ENCODE data around the gene ABTB2. TPM values are rescaled to one million over a fixed set of nuclear protein-coding genes. Genes with fewer than 3 reads are reported as not detected.

Gene ABTB2
- polyA plus RNA-seq, 3 donors from 2014 or later = 0.56 TPM; not detected in 2

- Mint-ChIP-seq H3K9me3 (no peaks in the 10 kb centered on the region), H3K27ac (no peak overlapping the region), H3K36me3 (peaks cover 0 to 3% (median 0%) of the 10 kb centered on the region in 3 donors), H3K4me1 (peaks cover 5 to 18% of the 10 kb centered on the region in 2 donors), H3K27me3 (ENCODE audit: low read depth in 3 of 3) (peaks cover 1 to 6% (median 2%) of the 10 kb centered on the region in 3 donors), H3K4me3 (no peak overlapping the region)
- DNase-seq = no peak
Observed at GRCh38 chr11:34344410-34344767, 13.4 kb downstream of the ABTB2 start.

- peaks cover 0 to 3% (median 0%) of the 10 kb centered on the region in 3 donors for H3K36me3 Mint-ChIP-seq
Observed at GRCh38 chr11:34343686-34344085, 14.1 kb downstream of the ABTB2 start.

GRCh38 chr11:34343153-34343552, 14.7 kb downstream of the ABTB2 start:
- Mint-ChIP-seq H3K4me3 (no peak overlapping the region), H3K4me1 (peaks cover 13 to 28% of the 10 kb centered on the region in 2 donors), H3K27ac (no peak overlapping the region), H3K9me3 (no peaks in the 10 kb centered on the region), H3K36me3 (peaks cover 0 to 3% (median 0%) of the 10 kb centered on the region in 3 donors), H3K27me3 (ENCODE audit: low read depth in 3 of 3) (peaks cover 1 to 5% (median 2%) of the 10 kb centered on the region in 3 donors)
- DNase-seq = no peak

More at GRCh38 chr11:34343686-34344085, 14.1 kb downstream of the ABTB2 start:
- Mint-ChIP-seq H3K27me3 (ENCODE audit: low read depth in 3 of 3) (peaks cover 1 to 6% (median 2%) of the 10 kb centered on the region in 3 donors), H3K4me3 (no peak overlapping the region), H3K4me1 (peaks cover 12 to 25% of the 10 kb centered on the region in 2 donors), H3K9me3 (no peaks in the 10 kb centered on the region), H3K27ac (no peak overlapping the region)
- DNase-seq = no peak

GRCh38 chr11:34341931-34342533, 15.8 kb downstream of the ABTB2 start:
- Mint-ChIP-seq H3K27me3 (ENCODE audit: low read depth in 3 of 3) (peaks cover 1 to 2% (median 2%) of the 10 kb centered on the region in 3 donors), H3K4me3 (no peak overlapping the region), H3K9me3 (no peaks in the 10 kb centered on the region), H3K27ac (no peak overlapping the region), H3K4me1 (peaks cover 17 to 28% of the 10 kb centered on the region in 2 donors), H3K36me3 (peaks cover 0 to 3% (median 0%) of the 10 kb centered on the region in 3 donors)
- DNase-seq = no peak

GRCh38 chr11:34341096-34341495, 16.7 kb downstream of the ABTB2 start:
- Mint-ChIP-seq H3K4me1 (peaks cover 17 to 28% of the 10 kb centered on the region in 2 donors), H3K4me3 (no peak overlapping the region), H3K27ac (no peak overlapping the region), H3K36me3 (peaks cover 0 to 3% (median 0%) of the 10 kb centered on the region in 3 donors), H3K27me3 (ENCODE audit: low read depth in 3 of 3) (peaks cover 1 to 2% (median 2%) of the 10 kb centered on the region in 3 donors), H3K9me3 (no peaks in the 10 kb centered on the region)
- DNase-seq = no peak

GRCh38 chr11:34340653-34341052, 17.2 kb downstream of the ABTB2 start:
- Mint-ChIP-seq H3K36me3 (peaks cover 0 to 3% (median 0%) of the 10 kb centered on the region in 3 donors), H3K9me3 (no peaks in the 10 kb centered on the region), H3K27ac (no peak overlapping the region), H3K27me3 (ENCODE audit: low read depth in 3 of 3) (peaks cover 1 to 2% (median 2%) of the 10 kb centered on the region in 3 donors), H3K4me1 (peaks cover 17 to 28% of the 10 kb centered on the region in 2 donors), H3K4me3 (no peak overlapping the region)
- DNase-seq = no peak

- H3K9me3 Mint-ChIP-seq = no peaks in the 10 kb centered on the region
- H3K36me3 Mint-ChIP-seq = peaks cover 0 to 3% (median 0%) of the 10 kb centered on the region in 3 donors
- H3K27ac Mint-ChIP-seq = peak overlapping the region in 4 of 6 donors; percentile 37 to 57 (median 48)
- DNase-seq = peak; percentile 43 to 57 (median 52)
- peaks cover 1 to 2% (median 2%) of the 10 kb centered on the region in 3 donors for H3K27me3 Mint-ChIP-seq (ENCODE audit: low read depth in 3 of 3)
- H3K4me1 Mint-ChIP-seq = peaks cover 17 to 21% of the 10 kb centered on the region in 2 donors
- H3K4me3 Mint-ChIP-seq = peak overlapping the region; percentile 32 to 80 (median 43)
Observed at GRCh38 chr11:34339149-34340064, 18.4 kb downstream of the ABTB2 start.

GRCh38 chr11:34337016-34337415, 20.8 kb downstream of the ABTB2 start:
- Mint-ChIP-seq H3K27ac (no peak overlapping the region), H3K9me3 (no peaks in the 10 kb centered on the region), H3K4me3 (no peak overlapping the region), H3K27me3 (ENCODE audit: low read depth in 3 of 3) (peaks cover 1 to 4% (median 2%) of the 10 kb centered on the region in 3 donors), H3K36me3 (peaks cover 0 to 3% (median 0%) of the 10 kb centered on the region in 3 donors), H3K4me1 (peaks cover 17 to 21% of the 10 kb centered on the region in 2 donors)
- no peak for DNase-seq

GRCh38 chr11:34335801-34336200, 22.0 kb downstream of the ABTB2 start:
- Mint-ChIP-seq H3K4me1 (peaks cover 17 to 21% of the 10 kb centered on the region in 2 donors), H3K27ac (no peak overlapping the region), H3K4me3 (no peak overlapping the region), H3K9me3 (no peaks in the 10 kb centered on the region), H3K27me3 (ENCODE audit: low read depth in 3 of 3) (peaks cover 1 to 4% (median 2%) of the 10 kb centered on the region in 3 donors), H3K36me3 (no peaks in the 10 kb centered on the region)
- no peak for DNase-seq

- peaks cover 17 to 19% of the 10 kb centered on the region in 2 donors for H3K4me1 Mint-ChIP-seq
- H3K27ac Mint-ChIP-seq = no peak overlapping the region
- H3K4me3 Mint-ChIP-seq = no peak overlapping the region
- no peak for DNase-seq
- peaks cover 1 to 4% (median 2%) of the 10 kb centered on the region in 3 donors for H3K27me3 Mint-ChIP-seq (ENCODE audit: low read depth in 3 of 3)
- no peaks in the 10 kb centered on the region for H3K36me3 Mint-ChIP-seq
- H3K9me3 Mint-ChIP-seq = no peaks in the 10 kb centered on the region
Observed at GRCh38 chr11:34335331-34335730, 22.5 kb downstream of the ABTB2 start.

GRCh38 chr11:34333787-34334186, 24.0 kb downstream of the ABTB2 start:
- no peaks in the 10 kb centered on the region for H3K9me3 Mint-ChIP-seq
- H3K4me1 Mint-ChIP-seq = peaks cover 4 to 5% of the 10 kb centered on the region in 2 donors
- no peak overlapping the region for H3K27ac Mint-ChIP-seq
- no peak for DNase-seq
- no peak overlapping the region for H3K4me3 Mint-ChIP-seq
- H3K27me3 Mint-ChIP-seq (ENCODE audit: low read depth in 3 of 3) = peaks cover 0 to 5% (median 4%) of the 10 kb centered on the region in 3 donors
- H3K36me3 Mint-ChIP-seq = no peaks in the 10 kb centered on the region

- no peak for DNase-seq
- Mint-ChIP-seq H3K27ac (no peak overlapping the region), H3K36me3 (no peaks in the 10 kb centered on the region), H3K4me3 (no peak overlapping the region), H3K9me3 (no peaks in the 10 kb centered on the region), H3K27me3 (ENCODE audit: low read depth in 3 of 3) (peaks cover 0 to 5% (median 4%) of the 10 kb centered on the region in 3 donors), H3K4me1 (no peaks in the 10 kb centered on the region)
Observed at GRCh38 chr11:34332524-34332923, 25.3 kb downstream of the ABTB2 start.

- H3K9me3 Mint-ChIP-seq = no peaks in the 10 kb centered on the region
- no peak overlapping the region for H3K27ac Mint-ChIP-seq
- H3K27me3 Mint-ChIP-seq (ENCODE audit: low read depth in 3 of 3) = peaks cover 0 to 5% (median 4%) of the 10 kb centered on the region in 3 donors
- H3K4me1 Mint-ChIP-seq = no peaks in the 10 kb centered on the region
- DNase-seq = no peak
- no peak overlapping the region for H3K4me3 Mint-ChIP-seq
- no peaks in the 10 kb centered on the region for H3K36me3 Mint-ChIP-seq
Observed at GRCh38 chr11:34331736-34332135, 26.1 kb downstream of the ABTB2 start.

- DNase-seq = no peak
- H3K27ac Mint-ChIP-seq = no peak overlapping the region
- H3K4me3 Mint-ChIP-seq = no peak overlapping the region
- H3K4me1 Mint-ChIP-seq = no peaks in the 10 kb centered on the region
- H3K36me3 Mint-ChIP-seq = no peaks in the 10 kb centered on the region
- peaks cover 0 to 5% (median 4%) of the 10 kb centered on the region in 3 donors for H3K27me3 Mint-ChIP-seq (ENCODE audit: low read depth in 3 of 3)
- H3K9me3 Mint-ChIP-seq = no peaks in the 10 kb centered on the region
Observed at GRCh38 chr11:34331329-34331728, 26.5 kb downstream of the ABTB2 start.
